Brain microvascular endothelial cell (primary cell): Measurements from ENCODE around the gene MMUT.
A peak's percentile ranks its signal among the peaks of the same experiment; 100 is the strongest.

ENCODE experiments used
- DNase-seq: peaks from one replicate; pipeline ENCODE4 v3.0.0-alpha.2; 2020
- H3K27ac ChIP-seq: fragments of 250-450 bp; sonication (Bioruptor Pico); 2 replicates; pipeline ENCODE4 v1.5.1; 2020; ENCODE audit warnings: mild to moderate bottlenecking, moderate library complexity
- H3K27me3 ChIP-seq: fragments of 250-450 bp; sonication (Bioruptor Pico); replicated peaks from 2 replicates; pipeline ENCODE4 v1.5.1; 2020; ENCODE audit warnings: mild to moderate bottlenecking
- H3K36me3 ChIP-seq: fragments of 250-450 bp; sonication (Bioruptor Pico); replicated peaks from 2 replicates; pipeline ENCODE4 v1.5.1; 2020; ENCODE audit warnings: mild to moderate bottlenecking
- H3K4me3 ChIP-seq: 2 replicates; pipeline ENCODE4 v1.5.1; 2011; ENCODE audit warnings: low read depth, mild to moderate bottlenecking, control low read depth, low read length, moderate library complexity
- in situ Hi-C: cut with HindIII; loops from 2 replicates; pipeline ENCODE4 v1.10.0; 2017; ENCODE audit warnings: low sequenced_read_pairs, low pct_ligation_motif_present
- TF ChIP-seq, protein P1 (sequence below): IDR thresholded peaks from 2 replicates; pipeline ENCODE4 v1.5.1; 2011; ENCODE audit warnings: low read depth, mild to moderate bottlenecking, moderate library complexity, low read length, control low read depth, inconsistent platforms; ENCODE audit errors: missing control alignments

The MMUT gene

GRCh38 chr6:49416195-49416594 lies 46.9 kb downstream of the MMUT start:
- Histone ChIP-seq H3K36me3 (no peaks in the 10 kb centered on the region), H3K4me3 (no peak overlapping the region), H3K27me3 (no peaks in the 10 kb centered on the region), H3K27ac (no peak overlapping the region)
- no peak for DNase-seq
- TF ChIP-seq, protein P1, sequence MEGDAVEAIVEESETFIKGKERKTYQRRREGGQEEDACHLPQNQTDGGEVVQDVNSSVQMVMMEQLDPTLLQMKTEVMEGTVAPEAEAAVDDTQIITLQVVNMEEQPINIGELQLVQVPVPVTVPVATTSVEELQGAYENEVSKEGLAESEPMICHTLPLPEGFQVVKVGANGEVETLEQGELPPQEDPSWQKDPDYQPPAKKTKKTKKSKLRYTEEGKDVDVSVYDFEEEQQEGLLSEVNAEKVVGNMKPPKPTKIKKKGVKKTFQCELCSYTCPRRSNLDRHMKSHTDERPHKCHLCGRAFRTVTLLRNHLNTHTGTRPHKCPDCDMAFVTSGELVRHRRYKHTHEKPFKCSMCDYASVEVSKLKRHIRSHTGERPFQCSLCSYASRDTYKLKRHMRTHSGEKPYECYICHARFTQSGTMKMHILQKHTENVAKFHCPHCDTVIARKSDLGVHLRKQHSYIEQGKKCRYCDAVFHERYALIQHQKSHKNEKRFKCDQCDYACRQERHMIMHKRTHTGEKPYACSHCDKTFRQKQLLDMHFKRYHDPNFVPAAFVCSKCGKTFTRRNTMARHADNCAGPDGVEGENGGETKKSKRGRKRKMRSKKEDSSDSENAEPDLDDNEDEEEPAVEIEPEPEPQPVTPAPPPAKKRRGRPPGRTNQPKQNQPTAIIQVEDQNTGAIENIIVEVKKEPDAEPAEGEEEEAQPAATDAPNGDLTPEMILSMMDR: no peak
- in situ Hi-C loops: no loop called here

DNA sequence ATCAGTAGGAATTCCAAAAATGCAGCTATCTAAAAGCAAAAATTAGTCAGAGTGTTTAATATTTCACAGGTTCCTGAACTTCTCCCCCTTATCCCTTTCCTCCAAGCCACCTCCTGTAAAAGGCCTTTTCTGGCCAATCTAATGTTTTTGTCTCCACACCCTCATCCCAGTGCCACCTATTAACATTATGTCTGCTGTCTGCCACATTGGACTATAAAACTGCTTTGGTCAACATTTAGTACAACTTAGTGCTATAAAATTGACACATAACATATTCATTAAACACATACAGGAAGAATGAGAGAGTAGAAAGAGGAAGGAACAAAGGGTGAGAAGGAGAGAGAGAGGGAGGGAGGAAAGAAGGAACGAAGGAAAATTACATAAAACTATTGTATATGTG lies 47.7 kb downstream of the MMUT start:
- Histone ChIP-seq H3K4me3 (no peak overlapping the region), H3K27me3 (no peaks in the 10 kb centered on the region), H3K36me3 (no peaks in the 10 kb centered on the region), H3K27ac (no peak overlapping the region)
- DNase-seq: no peak
- in situ Hi-C loops: no loop called here
- TF ChIP-seq, protein P1: no peak

- in situ Hi-C loops: no loop called here
- no peak for DNase-seq
- TF ChIP-seq, protein P1: no peak
- H3K36me3 ChIP-seq: no peaks in the 10 kb centered on the region
- no peak overlapping the region for H3K4me3 ChIP-seq
- H3K27ac ChIP-seq: no peak overlapping the region
- H3K27me3 ChIP-seq: no peaks in the 10 kb centered on the region
Measured at GRCh38 chr6:49410564-49410963, 52.5 kb downstream of the MMUT start.

DNA sequence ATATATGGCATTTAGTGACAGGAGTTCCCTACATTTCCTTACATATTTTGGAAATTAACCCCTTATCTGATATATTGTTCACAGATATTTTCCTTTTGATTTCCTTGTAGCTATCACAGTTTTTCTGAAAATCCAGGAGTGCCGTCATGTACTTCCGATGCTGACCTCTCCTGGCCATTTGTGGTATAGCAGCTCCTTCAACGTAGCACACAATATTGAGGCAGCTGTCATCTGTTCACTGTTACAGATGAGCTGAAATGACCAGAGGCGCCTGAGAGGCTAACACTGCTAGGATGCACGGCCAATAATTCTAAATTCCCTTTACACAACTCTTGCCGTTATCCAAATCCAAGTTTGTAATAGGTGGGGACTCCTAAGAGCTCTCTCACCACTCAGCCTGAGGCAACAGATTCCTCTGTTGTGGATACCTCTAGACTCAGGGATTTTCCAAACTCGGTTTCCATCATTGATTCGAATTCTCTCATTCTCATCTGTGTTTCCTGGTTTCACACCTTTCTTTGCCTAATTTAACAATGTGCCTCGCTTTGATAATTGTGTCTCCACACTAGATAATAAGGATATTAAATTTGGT lies 53.0 kb downstream of the MMUT start:
- Histone ChIP-seq H3K4me3 (no peak overlapping the region), H3K27ac (no peak overlapping the region), H3K36me3 (no peaks in the 10 kb centered on the region), H3K27me3 (no peaks in the 10 kb centered on the region)
- peak; percentile 86 for DNase-seq
- in situ Hi-C loops: no loop called here
- TF ChIP-seq, protein P1: peak; percentile 90

- no peak overlapping the region for H3K4me3 ChIP-seq
- H3K27me3 ChIP-seq: no peaks in the 10 kb centered on the region
- in situ Hi-C loops: no loop called here
- TF ChIP-seq, protein P1: no peak
- DNase-seq: no peak
- H3K36me3 ChIP-seq: no peaks in the 10 kb centered on the region
- H3K27ac ChIP-seq: no peak overlapping the region
Measured at GRCh38 chr6:49406250-49406970, 56.6 kb downstream of the MMUT start.
